Measurements from ENCODE around the gene RASGRF1.

- TF ChIP-seq CTCF (IDR thresholded peaks at IDR 0.05) (no peak), POLR2AphosphoS5 (IDR thresholded peaks at IDR 0.05) (no peak)
Observed at GRCh38 chr15:79003896-79004295, 86.7 kb downstream of the RASGRF1 start.
